ENCODE data around the gene SGSH.

DNA sequence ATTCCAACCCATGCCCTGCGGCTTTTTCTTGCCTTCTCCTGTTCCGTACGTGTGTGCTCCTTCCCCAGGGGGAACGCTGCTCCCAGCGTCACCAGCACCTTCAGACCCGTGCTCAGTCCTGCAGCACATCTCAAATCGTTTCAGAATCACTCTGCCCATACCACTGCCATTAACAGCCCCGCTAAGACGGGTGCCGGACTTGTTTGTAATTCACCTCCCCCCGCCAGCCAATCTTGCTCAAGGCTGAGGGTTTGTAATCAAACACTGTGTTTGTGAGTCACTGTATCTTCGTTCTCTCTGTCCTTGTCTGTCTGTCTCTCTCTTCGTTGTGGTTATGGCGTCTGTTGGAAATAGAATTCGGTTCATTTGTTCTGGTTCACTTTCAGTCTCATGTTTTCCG, 33.0 kb downstream of the SGSH start:
- TF ChIP-seq, protein P1, sequence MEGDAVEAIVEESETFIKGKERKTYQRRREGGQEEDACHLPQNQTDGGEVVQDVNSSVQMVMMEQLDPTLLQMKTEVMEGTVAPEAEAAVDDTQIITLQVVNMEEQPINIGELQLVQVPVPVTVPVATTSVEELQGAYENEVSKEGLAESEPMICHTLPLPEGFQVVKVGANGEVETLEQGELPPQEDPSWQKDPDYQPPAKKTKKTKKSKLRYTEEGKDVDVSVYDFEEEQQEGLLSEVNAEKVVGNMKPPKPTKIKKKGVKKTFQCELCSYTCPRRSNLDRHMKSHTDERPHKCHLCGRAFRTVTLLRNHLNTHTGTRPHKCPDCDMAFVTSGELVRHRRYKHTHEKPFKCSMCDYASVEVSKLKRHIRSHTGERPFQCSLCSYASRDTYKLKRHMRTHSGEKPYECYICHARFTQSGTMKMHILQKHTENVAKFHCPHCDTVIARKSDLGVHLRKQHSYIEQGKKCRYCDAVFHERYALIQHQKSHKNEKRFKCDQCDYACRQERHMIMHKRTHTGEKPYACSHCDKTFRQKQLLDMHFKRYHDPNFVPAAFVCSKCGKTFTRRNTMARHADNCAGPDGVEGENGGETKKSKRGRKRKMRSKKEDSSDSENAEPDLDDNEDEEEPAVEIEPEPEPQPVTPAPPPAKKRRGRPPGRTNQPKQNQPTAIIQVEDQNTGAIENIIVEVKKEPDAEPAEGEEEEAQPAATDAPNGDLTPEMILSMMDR (conservative IDR thresholded peaks at IDR 0.05; ENCODE audit: low read length): no peak
- no peak for TF ChIP-seq EZH2phosphoT487 (IDR thresholded peaks at IDR 0.05; ENCODE audit: borderline replicate concordance)
